ENCODE results near the gene PTPRD.

PTPRD gene

DNA sequence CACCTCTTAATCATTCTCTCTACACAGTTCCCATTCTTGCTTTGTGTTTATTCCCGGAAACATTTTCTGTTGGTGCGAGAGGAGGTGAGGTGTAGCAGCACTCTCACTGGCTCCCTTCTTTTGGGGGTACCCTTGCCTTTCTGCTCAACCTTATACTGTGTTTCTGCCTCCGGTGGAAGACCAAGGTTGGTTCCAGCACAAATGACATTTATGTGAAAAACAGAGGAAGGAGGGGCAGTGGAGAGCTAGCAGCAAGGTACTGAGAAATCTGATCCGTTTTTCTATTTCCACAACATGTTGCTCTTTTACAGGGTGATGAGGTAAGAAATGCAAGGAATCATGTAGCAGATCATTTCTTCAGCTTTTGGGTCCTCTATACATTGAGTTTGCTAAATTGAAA lies 2165.2 kb downstream of the PTPRD start:
- no peak for DNase-seq

DNA sequence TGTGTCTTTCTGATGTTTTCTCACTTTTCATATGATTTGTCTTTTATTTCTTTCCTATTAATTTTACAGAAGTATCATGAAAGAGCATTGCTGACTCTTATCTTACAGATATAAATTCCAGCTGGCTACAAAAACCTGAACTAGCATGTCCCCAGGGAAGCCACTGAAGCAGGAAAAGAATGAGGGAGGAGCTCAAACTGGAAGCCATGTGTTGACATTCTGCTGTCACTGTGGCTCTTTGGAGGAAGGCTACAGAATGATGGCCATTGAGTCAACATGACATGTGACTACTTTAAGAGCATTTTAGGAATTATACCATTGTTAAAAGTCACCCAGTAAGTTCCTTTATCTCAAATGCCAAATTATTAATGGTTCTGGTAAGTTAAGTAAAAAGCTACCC lies 2174.9 kb downstream of the PTPRD start:
- no peak for DNase-seq

DNA sequence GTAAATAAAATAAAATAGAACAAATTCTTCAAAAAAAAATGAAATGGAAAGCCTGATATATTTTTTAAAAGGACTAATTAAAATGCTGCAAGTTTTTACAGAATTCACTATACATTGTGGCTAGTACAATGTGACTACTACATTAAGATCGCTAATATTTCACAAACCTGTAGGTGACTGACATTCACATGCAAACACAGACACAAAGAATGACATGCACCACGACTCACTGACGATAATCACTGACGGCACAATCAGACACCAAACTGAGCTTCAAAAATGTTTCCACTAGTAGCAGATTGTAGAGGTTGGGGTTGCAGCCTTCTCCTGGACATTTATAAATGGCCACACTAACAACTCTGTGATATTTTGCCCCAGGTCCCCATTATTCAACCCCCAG lies 2175.5 kb downstream of the PTPRD start:
- no peak for DNase-seq

DNA sequence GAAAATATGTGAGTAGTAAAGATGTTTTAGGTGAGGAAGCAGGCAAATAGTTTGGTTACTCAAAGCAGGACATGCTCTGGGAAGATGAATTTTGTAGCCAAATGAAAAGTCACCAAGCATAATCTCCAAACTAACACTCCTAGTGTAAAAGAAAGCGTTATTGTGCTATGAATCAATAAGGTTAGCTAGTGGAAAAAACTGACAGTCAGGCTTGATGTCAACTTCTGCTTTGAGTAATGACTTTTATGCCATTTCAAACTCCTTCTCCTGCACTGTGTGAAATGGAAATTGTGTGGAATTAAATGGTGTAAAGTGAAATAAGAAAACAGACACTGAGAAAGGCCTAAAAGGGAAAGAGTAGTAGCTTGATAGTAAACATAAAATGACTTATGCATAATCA lies 2176.0 kb downstream of the PTPRD start:
- no peak for DNase-seq

DNA sequence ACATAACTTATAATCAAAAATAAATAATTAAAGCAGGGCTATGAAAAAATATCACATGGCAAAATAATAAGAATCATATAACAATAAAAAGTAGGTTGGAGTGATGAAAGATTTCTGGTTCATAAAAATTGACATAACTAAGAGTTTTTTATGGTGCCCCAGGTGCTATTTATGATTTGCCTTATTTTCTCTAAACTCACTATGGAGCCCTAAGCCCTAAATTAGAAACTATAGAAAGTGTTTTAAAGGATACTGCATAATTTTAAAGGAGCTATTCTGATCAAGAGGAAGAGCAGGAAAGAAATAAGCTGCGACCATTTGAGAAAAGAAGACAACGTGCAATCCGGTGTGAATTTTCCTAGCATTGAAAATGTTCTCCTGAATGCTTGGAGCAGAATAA lies 2178.2 kb downstream of the PTPRD start:
- DNase-seq, result no peak

DNA sequence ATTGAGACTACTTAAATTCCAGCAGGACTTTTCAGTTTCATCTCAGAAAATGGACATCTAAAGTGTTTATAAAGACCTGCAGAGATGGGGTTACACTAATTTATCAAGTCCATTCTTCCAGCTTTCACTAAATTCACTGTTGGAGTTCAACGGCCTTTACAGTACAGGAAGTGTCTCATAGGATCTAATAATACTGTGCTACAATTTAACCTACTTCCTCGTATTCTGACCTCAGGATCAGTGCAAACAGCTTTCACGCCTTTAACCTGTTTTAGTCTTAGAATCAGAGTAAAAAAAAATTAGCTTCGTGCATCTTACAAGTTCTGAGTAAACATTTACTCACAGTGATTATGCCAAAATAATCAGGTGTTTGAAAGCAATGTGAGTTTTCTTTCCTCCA lies 2180.6 kb downstream of the PTPRD start:
- no peak for DNase-seq

DNA sequence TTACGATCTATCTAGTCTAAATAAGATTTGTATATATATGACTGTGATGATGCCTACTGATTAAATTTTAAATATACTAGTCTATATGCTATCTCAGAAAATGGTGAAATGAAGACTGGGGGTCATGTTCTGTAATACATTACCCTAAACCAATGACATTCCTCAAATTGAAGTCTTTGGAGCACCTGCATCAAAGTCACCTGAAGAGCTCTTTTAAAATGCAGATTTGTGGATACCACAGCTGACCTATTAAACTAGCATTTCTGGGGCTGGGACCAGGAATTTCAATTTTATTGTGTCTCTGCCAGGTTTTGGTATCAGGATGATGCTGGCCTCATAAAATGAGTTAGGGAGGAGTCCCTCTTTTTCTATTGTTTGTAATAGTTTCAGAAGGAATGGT lies 2181.3 kb downstream of the PTPRD start:
- no peak for DNase-seq

GRCh38 chr9:8430945-8431344 lies 2181.9 kb downstream of the PTPRD start:
- no peak for DNase-seq

GRCh38 chr9:8429768-8430167 lies 2183.0 kb downstream of the PTPRD start:
- no peak for DNase-seq

DNA sequence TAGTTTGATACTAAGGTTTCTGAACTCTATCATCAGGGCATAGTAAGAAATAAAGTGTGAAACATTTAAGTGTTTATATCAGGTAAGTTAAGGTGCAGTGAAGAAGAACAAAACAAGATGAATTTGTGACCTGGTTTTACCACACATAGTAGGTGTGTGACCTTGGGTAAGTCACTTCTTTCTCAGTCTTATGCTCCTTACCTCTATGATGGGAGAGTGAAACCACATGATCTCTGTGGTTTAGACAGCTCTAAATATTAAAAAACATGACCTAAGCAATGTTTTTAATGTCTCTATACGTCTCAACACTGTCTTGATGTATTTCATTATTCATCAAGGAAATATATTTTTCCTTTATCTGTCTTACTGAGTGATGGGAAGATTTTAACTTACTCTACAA lies 2183.6 kb downstream of the PTPRD start:
- DNase-seq, result no peak

GRCh38 chr9:8428389-8428788 lies 2184.4 kb downstream of the PTPRD start:
- DNase-seq, result no peak

DNA sequence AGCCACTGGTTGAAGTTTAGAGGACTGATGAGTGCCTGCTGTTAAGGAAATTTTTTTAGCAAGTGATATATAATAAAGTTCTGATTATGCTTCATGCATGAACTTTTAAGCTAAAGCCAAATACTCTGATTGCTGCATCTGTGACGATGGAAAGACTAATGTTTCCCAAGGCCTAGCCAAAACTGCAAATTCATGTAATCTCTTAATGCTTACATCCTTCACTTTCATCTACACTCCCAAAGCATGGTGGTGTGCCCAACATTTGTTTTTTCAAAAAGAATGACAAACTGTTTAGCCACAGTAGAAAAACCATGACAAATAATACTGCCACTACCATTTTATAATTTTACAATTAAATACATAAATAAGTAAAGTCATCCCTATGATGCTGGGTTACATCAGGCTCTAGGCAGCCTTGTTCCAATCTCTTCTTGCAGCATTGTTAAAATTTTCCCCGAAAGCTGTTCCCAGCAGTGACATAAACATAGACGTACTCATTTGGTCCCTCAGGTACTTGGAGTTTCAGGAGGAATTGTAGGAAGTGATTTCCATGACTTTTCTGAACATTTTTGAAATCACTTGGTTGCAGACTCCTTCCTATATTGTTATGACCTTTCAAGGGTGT lies 2187.9 kb downstream of the PTPRD start:
- DNase-seq, result no peak

GRCh38 chr9:8420416-8420815 lies 2192.4 kb downstream of the PTPRD start:
- no peak for DNase-seq

GRCh38 chr9:8419596-8420275 lies 2193.1 kb downstream of the PTPRD start:
- no peak for DNase-seq

GRCh38 chr9:8417341-8417740 lies 2195.5 kb downstream of the PTPRD start:
- no peak for DNase-seq

- no peak for DNase-seq
These were observed 2200.5 kb downstream of the PTPRD start for GRCh38 chr9:8412327-8412726.

- DNase-seq, result no peak
These were observed 2204.1 kb downstream of the PTPRD start for GRCh38 chr9:8408575-8409190.

DNA sequence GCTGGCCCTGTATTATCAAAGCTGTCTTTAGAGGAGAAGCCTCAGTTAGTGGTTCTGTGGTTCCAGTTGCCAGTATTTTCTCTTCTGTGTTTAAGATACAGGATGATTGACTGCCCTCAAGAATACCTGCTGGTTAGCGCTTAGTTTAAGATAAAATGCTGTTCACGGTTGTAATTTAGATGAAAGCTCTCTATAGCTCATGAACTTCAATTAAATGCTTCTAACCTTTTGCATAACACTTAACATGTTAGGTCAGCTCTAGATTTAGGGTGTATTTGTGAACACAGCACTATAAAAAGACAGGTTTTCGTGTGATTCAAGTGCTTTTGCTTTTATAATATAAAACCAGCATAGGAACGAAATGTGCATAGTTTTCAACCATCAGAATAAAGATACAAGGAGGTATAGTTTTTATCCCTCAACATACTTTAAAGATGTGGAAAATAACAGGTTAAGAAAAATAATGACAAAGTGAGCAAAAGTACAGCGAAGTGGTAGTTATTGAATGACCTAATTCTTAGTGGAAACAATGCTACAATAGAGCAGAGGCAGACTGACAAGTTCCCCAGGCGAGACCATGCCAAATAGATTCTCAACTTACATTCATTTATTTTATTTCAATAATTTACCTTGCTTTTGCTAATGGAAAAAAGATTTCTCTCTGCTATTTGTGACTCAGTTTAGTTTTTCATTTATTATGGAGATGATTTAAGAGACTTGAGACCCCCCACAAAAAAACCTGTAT lies 2210.7 kb downstream of the PTPRD start:
- no peak for DNase-seq

DNA sequence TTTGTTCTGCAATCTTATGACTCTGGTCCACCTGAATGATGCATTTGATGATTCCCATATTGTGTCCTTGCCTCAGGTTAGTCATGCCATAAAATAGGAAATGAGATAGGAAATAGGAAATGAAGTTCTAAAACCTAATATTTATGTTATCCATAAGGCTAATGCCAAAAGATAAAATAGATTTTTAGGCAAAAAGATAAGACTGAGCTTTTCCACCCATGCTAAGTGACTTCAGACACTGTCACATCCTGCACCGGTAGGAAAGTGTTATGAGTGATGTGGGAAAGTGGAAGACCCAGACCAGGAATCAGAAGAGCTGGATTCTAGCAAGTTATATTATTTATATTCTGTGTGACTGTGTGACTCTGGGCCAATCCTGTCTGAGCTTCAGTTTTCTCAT lies 2212.4 kb downstream of the PTPRD start:
- no peak for DNase-seq

GRCh38 chr9:8395022-8395421 lies 2217.8 kb downstream of the PTPRD start:
- no peak for DNase-seq

- no peak for DNase-seq
These were observed 2218.5 kb downstream of the PTPRD start for GRCh38 chr9:8394341-8394740.

DNA sequence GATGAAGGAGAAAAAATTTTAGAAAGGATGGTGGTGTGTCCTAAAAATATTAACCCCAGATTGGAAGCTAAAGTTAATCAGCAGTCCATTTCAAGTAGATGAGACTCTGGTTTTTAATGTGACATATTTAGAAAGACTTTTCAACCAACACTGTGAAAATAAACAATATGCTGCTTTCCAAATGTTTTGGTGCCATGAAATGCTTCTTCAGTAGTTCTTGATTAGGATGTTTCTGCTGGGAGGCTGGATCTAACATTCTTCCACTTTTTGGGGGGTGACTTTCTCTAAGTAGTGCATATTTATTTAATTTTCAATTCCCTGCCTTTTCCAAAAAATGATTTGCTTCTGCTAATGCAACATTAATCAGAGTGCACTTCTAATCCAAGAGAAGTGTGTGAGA lies 2219.9 kb downstream of the PTPRD start:
- no peak for DNase-seq

DNA sequence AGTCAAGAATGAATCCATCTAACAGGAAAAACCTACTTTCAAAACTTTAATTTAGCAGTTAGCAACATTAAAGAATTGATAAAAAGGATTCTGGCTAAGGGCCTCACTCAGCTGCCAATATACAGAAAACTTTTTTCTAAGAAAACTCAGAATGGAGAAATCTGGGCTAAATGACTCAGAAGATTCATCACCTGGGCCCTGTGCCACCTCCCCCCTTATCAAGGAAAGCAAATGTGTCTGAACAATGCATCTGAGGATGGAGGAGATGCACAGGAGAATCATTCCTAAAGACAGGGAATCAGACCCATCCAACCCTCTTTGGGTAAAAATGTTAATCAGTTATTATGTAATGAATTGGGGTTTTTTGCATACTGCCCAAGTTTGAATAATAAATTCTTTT lies 2221.2 kb downstream of the PTPRD start:
- DNase-seq, result no peak

- DNase-seq, result no peak
These were observed 2221.7 kb downstream of the PTPRD start for GRCh38 chr9:8391132-8391531.

Data from NCI-H1048 (cell line).